Measurements from ENCODE around the gene RASL10B.

- TF ChIP-seq CTCF (IDR thresholded peaks at IDR 0.05), result no peak
- no peak for TF ChIP-seq JUN (CRISPR knock-in tag; IDR thresholded peaks at IDR 0.05)
- TF ChIP-seq MAX (CRISPR knock-in tag; IDR thresholded peaks at IDR 0.05), result no peak
- no peak for TF ChIP-seq ZBTB43 (CRISPR knock-in tag; IDR thresholded peaks at IDR 0.05)
- no peak for TF ChIP-seq SP1 (CRISPR knock-in tag; conservative IDR thresholded peaks at IDR 0.05)
- TF ChIP-seq KAT7 (CRISPR knock-in tag; IDR thresholded peaks at IDR 0.05; ENCODE audit: borderline replicate concordance), result no peak
- TF ChIP-seq ATF6 (CRISPR knock-in tag; IDR thresholded peaks at IDR 0.05), result no peak
Observed at GRCh38 chr17:35726953-35727460, 4.4 kb upstream of the RASL10B start.
